GM18505 (cell line): ENCODE measurements around the gene CACNG3.

Source experiments
- ATAC-seq: cut with Tn5 transposase; IDR thresholded peaks from one replicate; pipeline ENCODE4 v1.9.1; 2021; ENCODE audit not compliant: unreplicated experiment
- POLR2A ChIP-seq: IDR thresholded peaks from 4 replicates; pipeline ENCODE4 v1.6.1; 2011; ENCODE audit warnings: borderline replicate concordance; ENCODE audit not compliant: insufficient read depth, insufficient read length; ENCODE audit errors: extremely low read depth

CACNG3 gene

DNA sequence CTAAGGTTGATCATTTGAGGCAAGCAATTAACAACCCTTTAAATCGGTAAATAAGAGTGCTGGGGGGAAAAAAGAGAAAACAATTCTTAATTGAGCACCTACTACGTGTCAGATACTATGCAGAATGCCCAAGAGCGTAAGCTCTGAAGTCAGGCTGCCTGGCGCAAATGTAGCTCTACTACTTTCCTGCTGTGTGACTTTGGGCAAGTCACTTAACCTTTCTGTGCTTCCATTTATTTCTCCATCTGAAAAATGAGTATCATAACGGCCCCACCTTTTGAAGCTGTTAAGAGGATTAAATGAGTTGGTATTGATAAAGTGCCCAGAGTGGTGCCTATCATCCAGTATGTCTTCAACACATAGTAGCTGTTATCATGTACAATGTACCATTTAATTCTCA lies 102.0 kb downstream of the CACNG3 start:
- no peak for ATAC-seq
- TF ChIP-seq POLR2A = no peak

DNA sequence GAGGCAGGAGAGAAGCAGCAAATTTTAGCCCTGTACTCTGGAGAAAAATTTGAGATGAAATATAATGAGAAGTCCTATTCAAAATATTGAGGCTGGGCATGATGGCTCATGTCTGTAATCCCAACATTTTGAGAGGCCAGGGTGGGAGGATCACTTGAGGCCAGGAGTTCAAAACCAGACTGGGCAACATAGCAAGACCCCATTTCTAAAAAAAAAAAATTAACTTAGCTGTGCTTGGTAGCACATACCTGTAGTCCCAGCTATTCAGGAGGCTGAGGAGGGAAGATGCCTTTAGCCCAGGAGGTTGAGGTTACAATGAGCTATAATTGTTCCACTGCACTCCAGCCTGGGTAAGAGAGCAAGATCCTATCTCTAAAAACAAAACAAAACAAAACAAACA lies 103.4 kb downstream of the CACNG3 start:
- no peak for ATAC-seq
- no peak for TF ChIP-seq POLR2A

DNA sequence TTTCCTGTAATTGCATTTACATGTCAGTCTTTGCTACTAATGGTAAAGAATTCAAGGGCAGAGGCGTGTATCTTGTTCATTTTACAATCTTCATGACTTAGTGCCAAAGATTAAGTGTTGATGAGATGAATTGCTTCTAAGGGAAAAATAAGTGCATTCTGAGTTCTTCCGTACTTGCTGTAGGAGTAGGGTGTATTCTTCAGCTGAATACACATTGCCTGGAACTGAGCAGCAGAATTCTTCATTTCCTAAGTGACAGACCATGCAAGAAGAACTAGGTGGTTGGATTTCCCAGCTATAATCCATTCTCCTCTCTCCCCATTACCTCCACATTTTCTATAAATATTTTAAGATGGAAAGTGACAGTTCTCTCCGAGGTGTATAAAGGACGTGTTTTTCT lies 104.8 kb downstream of the CACNG3 start:
- TF ChIP-seq POLR2A = no peak
- ATAC-seq = no peak

DNA sequence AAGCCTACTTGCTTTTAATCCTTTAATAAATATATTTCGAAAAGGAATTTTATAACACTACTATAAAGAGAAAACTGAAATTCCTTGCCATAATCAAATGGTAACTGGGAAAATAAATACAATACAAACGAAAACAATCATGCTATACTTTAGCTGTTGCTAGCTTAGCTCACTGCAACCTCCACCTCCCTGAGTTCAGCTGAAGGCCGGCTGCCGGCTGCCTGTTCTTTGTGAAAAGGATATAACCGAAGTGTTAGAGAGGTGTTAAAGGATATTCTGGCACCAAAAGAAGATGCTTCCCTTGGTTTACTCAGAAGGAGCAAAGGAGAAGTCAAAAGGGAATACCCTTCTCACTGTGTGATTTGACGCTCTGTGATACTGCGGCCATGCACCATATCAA lies 108.5 kb downstream of the CACNG3 start:
- TF ChIP-seq POLR2A = no peak
- ATAC-seq = no peak

DNA sequence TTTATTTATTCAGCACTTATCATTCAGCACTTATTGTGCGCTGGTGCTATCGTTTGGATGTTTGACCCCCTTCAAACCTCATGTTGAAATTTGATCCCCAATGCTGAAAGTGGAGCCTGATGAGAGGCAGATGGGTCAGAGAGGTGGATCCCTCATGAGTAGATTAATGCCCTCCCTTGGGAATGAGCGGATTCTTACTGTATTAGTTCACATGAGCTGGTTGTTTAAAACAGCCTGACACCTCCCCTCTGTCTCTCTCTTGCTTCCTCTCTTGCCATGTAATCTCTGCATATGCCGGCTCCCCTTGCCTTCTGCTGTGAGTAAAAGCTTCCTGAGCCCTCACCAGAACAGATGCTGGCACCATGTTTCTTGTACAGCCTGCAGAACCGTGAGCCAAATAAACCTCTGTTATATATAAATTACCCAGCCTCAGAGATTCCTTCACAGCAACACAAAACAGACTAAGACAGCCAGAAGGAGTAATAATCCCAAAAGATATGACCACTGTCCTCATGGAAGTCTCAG lies 111.1 kb downstream of the CACNG3 start:
- no peak for ATAC-seq

DNA sequence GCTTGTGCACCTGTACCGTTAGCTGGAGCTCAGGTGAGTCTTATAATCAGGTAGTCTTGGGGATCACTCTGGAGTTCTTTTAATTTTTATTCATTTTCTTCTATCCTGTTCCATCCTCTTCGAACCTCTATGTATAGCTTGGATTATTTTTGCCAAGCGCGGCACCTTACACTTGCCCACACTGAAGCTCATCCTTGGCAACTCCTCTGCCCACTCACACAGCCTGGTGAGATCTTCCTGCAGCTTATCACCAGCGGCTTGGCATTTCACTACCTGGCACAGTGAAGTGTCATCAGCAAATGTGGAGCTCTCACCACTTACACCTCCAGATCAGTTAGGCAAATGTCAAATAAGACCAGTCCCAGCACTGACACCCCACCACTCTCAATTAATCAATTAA lies 116.7 kb downstream of the CACNG3 start:
- TF ChIP-seq POLR2A = no peak
- no peak for ATAC-seq

More for the DNA sequence above, 111.1 kb downstream of the CACNG3 start:
- no peak for TF ChIP-seq POLR2A

DNA sequence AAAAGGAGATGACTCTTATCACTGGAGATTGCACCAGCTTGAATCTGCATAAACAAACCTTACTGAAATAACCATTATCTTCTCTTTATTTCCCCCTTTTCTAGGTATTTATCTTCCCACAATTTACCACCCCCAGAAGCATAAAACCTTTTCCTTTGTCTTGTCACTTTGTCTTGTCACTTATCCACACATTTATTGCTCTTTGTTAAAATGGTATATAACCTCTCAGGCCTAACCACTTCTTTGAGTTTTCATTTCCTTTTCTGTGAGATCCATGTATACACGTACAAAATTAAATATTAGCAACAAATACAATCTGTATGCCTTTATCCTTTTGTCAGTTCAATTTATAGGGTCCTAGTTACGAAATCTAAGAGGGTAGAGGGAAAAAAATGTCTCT lies 122.9 kb downstream of the CACNG3 start:
- no peak for TF ChIP-seq POLR2A
- ATAC-seq = no peak

DNA sequence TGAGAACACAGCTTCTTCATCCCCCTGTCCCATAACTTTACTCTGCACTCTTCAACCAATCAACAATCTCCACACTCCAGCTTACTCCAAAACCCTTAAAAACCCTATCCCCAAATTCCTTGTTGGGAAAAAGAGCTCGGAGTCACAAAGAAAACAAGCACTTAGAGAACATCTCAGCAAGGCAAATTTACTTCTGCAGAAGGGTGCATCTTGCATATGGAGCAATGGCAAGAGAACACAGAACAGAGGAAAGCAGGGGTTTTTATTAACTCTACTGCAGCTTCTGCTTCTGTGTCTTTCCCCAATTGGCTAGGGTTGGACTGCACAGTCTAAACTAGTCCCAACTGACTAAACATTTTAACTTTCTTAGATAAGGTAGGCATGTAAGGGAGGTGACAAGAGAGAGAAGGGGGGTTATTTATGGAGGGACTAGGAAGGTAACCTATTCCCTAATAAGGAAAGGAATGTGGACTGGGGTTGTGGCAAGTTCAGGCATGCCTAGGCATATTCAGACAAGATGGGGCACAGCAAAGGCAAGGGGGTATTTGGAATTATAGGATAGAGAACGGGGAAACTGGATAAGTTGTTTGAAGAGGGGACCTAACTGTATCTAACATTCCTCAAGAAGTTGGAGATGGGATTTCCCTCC lies 125.5 kb downstream of the CACNG3 start:
- no peak for TF ChIP-seq POLR2A
- no peak for ATAC-seq

DNA sequence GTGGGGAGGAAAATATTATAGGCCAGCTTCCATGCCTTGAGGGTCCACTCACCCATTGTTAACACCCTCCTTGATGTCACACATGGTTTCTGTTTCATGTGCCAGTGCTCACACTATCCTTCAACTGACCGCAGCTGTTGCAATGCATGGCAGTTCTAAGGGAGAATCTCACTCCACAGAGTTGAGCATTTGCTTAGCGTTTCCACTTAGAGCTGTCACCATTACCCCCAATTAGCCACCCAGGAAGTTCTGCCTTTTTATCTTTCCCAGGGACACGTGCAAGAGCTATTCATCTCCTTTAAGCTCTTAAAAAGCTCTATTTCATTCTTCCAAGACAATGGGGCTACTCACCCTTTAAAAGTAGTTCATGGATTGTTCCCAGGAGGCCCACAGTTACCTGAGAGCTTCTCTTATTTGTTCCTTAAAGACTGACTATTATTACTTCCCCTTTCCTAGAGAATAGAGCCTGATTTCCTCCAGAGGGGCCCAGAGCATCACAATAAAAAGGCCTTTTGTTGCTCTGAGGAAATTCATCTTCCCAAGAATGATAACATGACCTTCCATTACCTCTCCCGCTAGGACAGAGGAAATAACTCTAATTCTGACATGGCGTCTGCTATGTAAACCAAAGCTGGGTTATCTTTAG lies 126.8 kb downstream of the CACNG3 start:
- ATAC-seq = no peak
- no peak for TF ChIP-seq POLR2A

DNA sequence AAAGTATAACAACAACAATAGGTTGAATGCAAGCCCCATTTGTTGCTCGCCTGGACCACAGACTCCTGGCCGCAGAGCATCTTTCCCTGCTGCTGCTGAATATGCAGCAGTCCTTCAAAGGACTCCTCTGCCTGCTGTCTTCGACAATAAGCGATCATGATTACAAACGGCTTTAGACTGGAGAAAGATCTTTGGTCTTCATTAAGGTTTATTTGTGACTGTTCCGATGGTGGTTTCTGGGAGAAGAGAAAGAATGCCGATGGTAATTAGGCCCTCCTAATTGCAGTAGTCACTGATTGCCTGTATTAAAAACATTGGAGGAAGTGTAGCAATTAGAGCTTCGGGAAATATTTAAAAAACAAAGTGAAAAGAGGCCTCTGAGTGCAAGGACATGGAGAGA lies 138.2 kb downstream of the CACNG3 start:
- no peak for TF ChIP-seq POLR2A
- no peak for ATAC-seq

DNA sequence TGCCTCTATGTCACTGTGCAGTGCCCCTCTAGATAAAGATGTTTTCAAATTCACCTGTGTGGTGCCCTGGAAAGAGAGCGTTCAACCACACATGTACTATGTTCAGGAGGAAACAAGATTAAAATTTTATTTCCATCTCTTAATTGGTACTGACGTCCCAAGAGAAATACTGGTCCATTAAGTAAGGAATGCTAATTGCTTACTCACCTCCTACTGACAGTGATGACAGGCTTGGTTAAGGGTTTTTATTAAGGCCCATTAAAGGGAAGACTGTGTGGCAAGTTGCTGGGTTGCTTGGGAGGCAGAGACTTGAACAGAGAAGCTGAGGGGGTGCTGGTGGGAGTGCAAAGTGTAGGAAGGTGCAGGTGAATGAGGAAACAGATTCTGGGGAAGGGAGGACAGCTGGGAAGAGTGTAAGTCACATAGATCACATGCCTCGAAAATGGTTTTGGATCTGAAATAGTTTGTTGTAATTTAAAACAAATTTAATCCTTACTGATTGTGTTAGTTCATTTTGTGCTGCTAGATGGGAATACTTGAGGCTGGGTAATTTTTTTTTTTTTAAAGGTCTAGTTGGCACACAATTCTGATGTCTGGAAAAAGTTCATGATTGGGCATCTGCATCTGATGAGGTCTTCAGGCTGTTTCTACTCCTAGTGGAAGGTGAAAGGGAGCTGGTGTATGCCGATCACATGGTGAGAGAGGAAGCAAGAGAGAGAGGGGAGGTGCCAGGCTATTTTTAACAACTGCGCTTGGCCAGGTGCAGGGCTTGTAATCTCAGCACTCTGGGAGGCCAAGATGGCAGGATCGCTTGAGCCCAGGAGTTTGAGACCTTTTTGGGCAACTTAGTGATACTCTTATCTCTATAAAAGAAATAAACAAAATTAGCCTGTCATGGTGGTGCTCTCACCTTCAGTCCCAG lies 140.5 kb downstream of the CACNG3 start:
- TF ChIP-seq POLR2A = no peak
- no peak for ATAC-seq

DNA sequence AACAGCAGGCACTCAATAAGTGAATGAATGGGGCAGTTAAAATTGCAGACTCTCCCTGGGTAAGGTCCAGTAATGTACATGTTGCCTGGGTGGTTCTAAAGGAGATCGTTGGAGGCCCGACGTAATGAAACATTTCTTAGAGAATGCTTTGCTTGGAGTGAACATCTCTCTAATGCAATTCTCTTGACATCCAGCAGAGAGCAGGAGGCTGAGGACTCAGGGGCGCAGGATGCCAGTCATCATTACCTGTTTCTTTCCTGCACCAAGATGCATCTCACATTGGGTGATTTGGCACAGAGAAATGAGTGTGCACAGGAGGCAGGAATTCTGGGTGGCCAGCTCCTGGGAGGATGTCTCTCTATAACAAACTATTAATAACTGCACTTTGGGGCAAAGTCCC lies 152.9 kb downstream of the CACNG3 start:
- no peak for ATAC-seq

More for the DNA sequence above, 152.9 kb downstream of the CACNG3 start:
- no peak for TF ChIP-seq POLR2A
